HCT116 (cell line): ENCODE results near the gene FBXL13. TPM values are rescaled to one million over a fixed set of nuclear protein-coding genes. Genes with fewer than 3 reads are reported as not detected.
A peak's percentile ranks its signal among the peaks of the same experiment; 100 is the strongest.

Experiments
- ATAC-seq: fragments of 200-7000 bp; cut with Tn5 transposase; 2 replicates; pipeline ENCODE4 v1.9.1; 2020; ENCODE audit warnings: mild to moderate bottlenecking, moderate library complexity
- BruUV-seq: library from RNA; stranded (reverse); fragments of 400-500 nt; replicated peaks from 2 replicates; lab custom pipeline; 2021; lab: Mats Ljungman, UMichigan
- CTCF ChIA-PET: fragments of 300-600 bp; sonication (Branson Sonifier 250); formaldehyde crosslinking; loops from one replicate; lab custom pipeline; 2021; ENCODE audit warnings: antibody characterized with exemption; lab: Charles Lee
- POLR2A ChIA-PET: fragments of 300-600, 350-600 bp; sonication (Branson Sonifier 250); formaldehyde crosslinking; loops from one replicate; lab custom pipeline; 2021; ENCODE audit warnings: antibody characterized with exemption; lab: Charles Lee
- RAD21 ChIA-PET, 2 experiments: fragments of 300-600 bp; sonication (Branson Sonifier 250); formaldehyde crosslinking; loops; one replicate each; lab custom pipeline; 2023; ENCODE audit warnings: low total read pairs in 2 of 2; ENCODE audit not compliant: uncharacterized antibody in 2 of 2, unreplicated experiment in 2 of 2, low non-redundant PET in 1 of 2; lab: Charles Lee
- DNase-seq: peaks from one replicate; pipeline ENCODE4 v3.0.0-alpha.2; 2010; ENCODE audit warnings: low read depth, low spot score
- H2AFZ ChIP-seq: fragments of 200-600 bp; shearing (Covaris generic), sonication (generic); 2 replicates; pipeline ENCODE4 v1.6.1; 2017; ENCODE audit warnings: low read depth, mixed run types, mixed read lengths, antibody characterized with exemption, low read length; ENCODE audit not compliant: poor library complexity, severe bottlenecking
- H3K27ac ChIP-seq: 2 replicates; pipeline ENCODE4 v1.5.1; 2012; ENCODE audit warnings: low read depth, low read length
- H3K27me3 ChIP-seq: fragments of 200-600 bp; sonication (generic); 2 replicates; pipeline ENCODE4 v1.6.1; 2016; ENCODE audit warnings: mixed run types, low read length, mixed read lengths; ENCODE audit not compliant: insufficient read depth
- H3K36me3 ChIP-seq, 2 experiments: fragments of 200-500 bp in 1 of 2; fragments of 200-600 bp in 1 of 2; sonication (Bioruptor generic) in 1 of 2; sonication (generic) in 1 of 2; 2 replicates each; pipeline versions ENCODE4 v1.5.1 to v1.6.1; 2014 to 2016; ENCODE audit warnings: low read length in 2 of 2, inconsistent platforms in 1 of 2, mixed read lengths in 1 of 2, mixed run types in 1 of 2; ENCODE audit not compliant: insufficient read depth in 2 of 2, control insufficient read depth in 1 of 2
- H3K4me1 ChIP-seq, 2 experiments: fragments of 200-600 bp in 1 of 2; sonication (generic) in 1 of 2; 2 replicates each; pipeline versions ENCODE4 v1.5.1 to v1.6.1; 2012 to 2017; ENCODE audit warnings: low read length in 2 of 2, inconsistent platforms in 1 of 2, mild to moderate bottlenecking in 1 of 2, mixed read lengths in 1 of 2, mixed run types in 1 of 2, moderate library complexity in 1 of 2; ENCODE audit not compliant: insufficient read depth in 2 of 2, control insufficient read depth in 1 of 2
- H3K4me2 ChIP-seq: fragments of 200-600 bp; sonication (generic); 2 replicates; pipeline ENCODE4 v1.6.1; 2017; ENCODE audit warnings: mixed run types, low read length, mixed read lengths
- H3K4me3 ChIP-seq, 2 experiments: fragments of 200-600 bp in 1 of 2; sonication (generic) in 1 of 2; replicated peaks in 1 of 2; 2 replicates each; pipeline ENCODE4 v1.5.1; 2011 to 2016; ENCODE audit warnings: low read length in 2 of 2, control low read depth in 1 of 2, low read depth in 1 of 2, mild to moderate bottlenecking in 1 of 2, mixed read lengths in 1 of 2, mixed run types in 1 of 2
- H3K79me2 ChIP-seq: fragments of 200-600 bp; sonication (generic); 2 replicates; pipeline ENCODE4 v1.6.1; 2017; ENCODE audit warnings: mild to moderate bottlenecking, mixed run types, low read length, moderate library complexity, mixed read lengths; ENCODE audit not compliant: insufficient read depth
- H3K9ac ChIP-seq: fragments of 200-600 bp; sonication (generic); 2 replicates; pipeline ENCODE4 v1.6.1; 2016; ENCODE audit warnings: low read length, mixed read lengths
- H3K9me2 ChIP-seq: fragments of 200-600 bp; sonication (generic), shearing (Covaris generic); 2 replicates; pipeline ENCODE4 v1.6.1; 2017; ENCODE audit warnings: mixed run types, mild to moderate bottlenecking, moderate library complexity; ENCODE audit not compliant: insufficient read depth
- H3K9me3 ChIP-seq, 2 experiments: fragments of 200-500 bp in 1 of 2; fragments of 200-600 bp in 1 of 2; sonication (Bioruptor generic) in 1 of 2; sonication (generic) in 1 of 2; 2 replicates each; pipeline ENCODE4 v1.6.1; 2014 to 2017; ENCODE audit warnings: low read length in 2 of 2, mixed read lengths in 2 of 2, inconsistent platforms in 1 of 2, low read depth in 1 of 2, mild to moderate bottlenecking in 1 of 2, mixed run types in 1 of 2, moderate library complexity in 1 of 2; ENCODE audit not compliant: control insufficient read depth in 1 of 2, insufficient read depth in 1 of 2
- H4K20me1 ChIP-seq: fragments of 200-600 bp; sonication (generic), shearing (Covaris generic); 2 replicates; pipeline ENCODE4 v1.6.1; 2017; ENCODE audit warnings: mixed run types, mild to moderate bottlenecking, moderate library complexity; ENCODE audit not compliant: insufficient read depth
- CBX3 ChIP-seq: IDR thresholded peaks from 2 replicates; pipeline ENCODE4 v1.6.1; 2012; ENCODE audit warnings: low read depth
- CEBPB ChIP-seq: IDR thresholded peaks from 2 replicates; pipeline ENCODE4 v1.6.1; 2012; ENCODE audit warnings: low read depth
- EGR1 ChIP-seq: IDR thresholded peaks from 2 replicates; pipeline ENCODE4 v1.6.1; 2012; ENCODE audit warnings: low read depth
- ELF1 ChIP-seq: IDR thresholded peaks from 2 replicates; pipeline ENCODE4 v1.6.1; 2012; ENCODE audit warnings: low read depth, borderline replicate concordance
- EZH2 ChIP-seq: fragments of 200-600 bp; sonication (generic); IDR thresholded peaks from 2 replicates; pipeline ENCODE4 v1.6.1; 2017; ENCODE audit warnings: antibody characterized with exemption, mixed run types
- EZH2phosphoT487 ChIP-seq: fragments of 200-600 bp; IDR thresholded peaks from 2 replicates; pipeline ENCODE4 v1.6.1; 2018; ENCODE audit warnings: antibody characterized with exemption, borderline replicate concordance
- FOSL1 ChIP-seq: IDR thresholded peaks from 2 replicates; pipeline ENCODE4 v1.6.1; 2012; ENCODE audit warnings: low read depth
- JUND ChIP-seq: IDR thresholded peaks from 2 replicates; pipeline ENCODE4 v1.6.1; 2012
- POLR2A ChIP-seq: IDR thresholded peaks from 2 replicates; pipeline ENCODE4 v1.7.0; 2011; ENCODE audit warnings: borderline replicate concordance; ENCODE audit not compliant: insufficient read depth, insufficient read length; ENCODE audit errors: extremely low read depth
- POLR2AphosphoS5 ChIP-seq: IDR thresholded peaks from 2 replicates; pipeline ENCODE4 v1.6.1; 2011; ENCODE audit warnings: mild to moderate bottlenecking, low read depth, low read length, moderate library complexity
- RAD21 ChIP-seq: IDR thresholded peaks from 2 replicates; pipeline ENCODE4 v1.6.1; 2012; ENCODE audit warnings: low read depth, mild to moderate bottlenecking
- SIN3A ChIP-seq: IDR thresholded peaks from 2 replicates; pipeline ENCODE4 v1.6.1; 2012; ENCODE audit warnings: low read depth
- SP1 ChIP-seq: IDR thresholded peaks from 2 replicates; pipeline ENCODE4 v1.6.1; 2012; ENCODE audit warnings: low read depth
- SRF ChIP-seq: IDR thresholded peaks from 2 replicates; pipeline ENCODE4 v1.6.1; 2012; ENCODE audit warnings: low read depth
- TCF7L2 ChIP-seq: IDR thresholded peaks from 2 replicates; pipeline ENCODE4 v1.7.0; 2011; ENCODE audit warnings: borderline replicate concordance, inconsistent platforms; ENCODE audit not compliant: insufficient read depth, insufficient read length; ENCODE audit errors: extremely low read depth
- YY1 ChIP-seq: IDR thresholded peaks from 2 replicates; pipeline ENCODE4 v1.6.1; 2011; ENCODE audit warnings: low read length, low read depth, moderate library complexity, mild to moderate bottlenecking; ENCODE audit not compliant: insufficient replicate concordance; ENCODE audit errors: extremely low read depth
- ZFX ChIP-seq: fragments of 450-650 bp; IDR thresholded peaks from 2 replicates; pipeline ENCODE4 v1.6.1; 2017
- ZNF274 ChIP-seq: fragments of 200-500 bp; sonication (Bioruptor generic); IDR thresholded peaks from 2 replicates; pipeline ENCODE4 v1.6.1; 2014; ENCODE audit warnings: mild to moderate bottlenecking, low read depth, low read length, inconsistent platforms
- intact Hi-C: fragments of 100-400 bp; cut with micrococcal nuclease; formaldehyde crosslinking; loops from 2 replicates; pipeline ENCODE4 v1.10.0; 2022
- total RNA-seq: library from RNA; stranded (reverse); gene quantifications from one replicate; pipeline ENCODE4 v1.2.1, GENCODE V29; 2021; ENCODE audit not compliant: unreplicated experiment
- TF ChIP-seq, protein P1 (sequence below): IDR thresholded peaks from 2 replicates; pipeline ENCODE4 v1.6.1; 2012
- TF ChIP-seq, protein P2 (sequence below): IDR thresholded peaks from 2 replicates; pipeline ENCODE4 v1.6.1; 2011; ENCODE audit warnings: mild to moderate bottlenecking, low read length, moderate library complexity; ENCODE audit not compliant: insufficient replicate concordance; ENCODE audit errors: extremely low read depth
- TF ChIP-seq, protein P3 (sequence below): IDR thresholded peaks from 2 replicates; pipeline ENCODE4 v1.6.1; 2012
- TF ChIP-seq, protein P4 (sequence below): IDR thresholded peaks from 2 replicates; pipeline ENCODE4 v1.6.1; 2012; ENCODE audit warnings: low read depth

Gene FBXL13
- total RNA-seq, 1 experiment from 2014 or later, result 1.0 TPM

DNA sequence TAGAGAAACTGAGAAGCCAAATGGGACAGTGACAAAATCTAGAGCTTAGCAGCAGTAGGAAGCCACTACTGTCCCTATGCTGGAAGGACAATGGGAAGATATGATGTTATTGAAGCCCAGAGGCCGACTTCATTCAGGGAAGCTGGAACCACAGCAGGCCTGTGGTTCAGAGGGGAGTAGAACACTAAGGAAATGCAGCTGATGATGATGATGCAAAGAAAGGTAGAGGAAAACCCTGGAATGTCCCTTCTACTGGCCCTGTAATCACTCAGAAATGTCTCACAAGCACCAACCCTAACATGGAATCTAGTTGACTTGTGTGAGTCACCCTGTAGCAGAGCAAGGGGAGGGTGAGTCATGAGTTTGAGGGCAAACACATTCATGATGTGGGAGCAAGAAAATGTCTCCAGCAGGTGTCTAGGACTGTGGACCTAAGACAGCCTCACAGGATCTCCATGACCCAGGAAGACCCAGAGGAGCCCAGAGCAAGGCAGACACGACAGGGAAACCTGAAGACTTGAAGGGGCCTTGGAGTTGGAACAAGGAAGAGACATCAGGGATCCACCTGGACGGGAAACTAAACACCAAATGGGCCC lies 198.8 kb downstream of the FBXL13 start:
- DNase-seq (peak; percentile 98), ATAC-seq (peak; percentile 95)
- Histone ChIP-seq H3K4me1 (peaks cover 32 to 52% of the 10 kb centered on the region in 2 experiments), H3K4me3 (peak overlapping the region in 1 of 2 experiments; percentile 15; a peak in 1 of 4 replicates), H3K9me2 (no peaks in the 10 kb centered on the region), H3K27ac (peak overlapping the region; percentile 57), H3K9ac (peak overlapping the region; percentile 37), H3K4me2 (peak overlapping the region; percentile 64), H2AFZ (no peak overlapping the region), H3K9me3 (no peaks in the 10 kb centered on the region), H4K20me1 (no peaks in the 10 kb centered on the region), H3K79me2 (no peaks in the 10 kb centered on the region), H3K27me3 (no peaks in the 10 kb centered on the region), H3K36me3 (no peaks in the 10 kb centered on the region)
- no TSS peak for BruUV-seq
- ChIA-PET RAD21 (no interaction called here), POLR2A (interaction anchor here (1.3 kb wide), 1 partner anchor 117 kb away, joined by 3 read pairs; no protein-coding TSS in a partner anchor), CTCF (interaction anchor here (0.5 kb wide), 1 partner anchor 186 kb away, joined by 7 read pairs; no protein-coding TSS in a partner anchor)
- intact Hi-C loops, result no loop called here
- TF ChIP-seq POLR2AphosphoS5 (peak; percentile 78), ELF1 (no peak), EZH2 (no peak), ZFX (no peak; the same call in 1 of the 2 replicates), POLR2A (no peak), SIN3A (peak; percentile 97), SRF (peak; percentile 92), TCF7L2 (peak; percentile 29), ZNF274 (no peak), EGR1 (no peak), CBX3 (peak; percentile 99), RAD21 (no peak), FOSL1 (peak; percentile 99), EZH2phosphoT487 (no peak), SP1 (peak; percentile 97), YY1 (peak; percentile 84), CEBPB (peak; percentile 95), JUND (peak; percentile 100)
- TF ChIP-seq, protein P1, sequence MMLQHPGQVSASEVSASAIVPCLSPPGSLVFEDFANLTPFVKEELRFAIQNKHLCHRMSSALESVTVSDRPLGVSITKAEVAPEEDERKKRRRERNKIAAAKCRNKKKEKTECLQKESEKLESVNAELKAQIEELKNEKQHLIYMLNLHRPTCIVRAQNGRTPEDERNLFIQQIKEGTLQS, result peak; percentile 95
- TF ChIP-seq, protein P2, sequence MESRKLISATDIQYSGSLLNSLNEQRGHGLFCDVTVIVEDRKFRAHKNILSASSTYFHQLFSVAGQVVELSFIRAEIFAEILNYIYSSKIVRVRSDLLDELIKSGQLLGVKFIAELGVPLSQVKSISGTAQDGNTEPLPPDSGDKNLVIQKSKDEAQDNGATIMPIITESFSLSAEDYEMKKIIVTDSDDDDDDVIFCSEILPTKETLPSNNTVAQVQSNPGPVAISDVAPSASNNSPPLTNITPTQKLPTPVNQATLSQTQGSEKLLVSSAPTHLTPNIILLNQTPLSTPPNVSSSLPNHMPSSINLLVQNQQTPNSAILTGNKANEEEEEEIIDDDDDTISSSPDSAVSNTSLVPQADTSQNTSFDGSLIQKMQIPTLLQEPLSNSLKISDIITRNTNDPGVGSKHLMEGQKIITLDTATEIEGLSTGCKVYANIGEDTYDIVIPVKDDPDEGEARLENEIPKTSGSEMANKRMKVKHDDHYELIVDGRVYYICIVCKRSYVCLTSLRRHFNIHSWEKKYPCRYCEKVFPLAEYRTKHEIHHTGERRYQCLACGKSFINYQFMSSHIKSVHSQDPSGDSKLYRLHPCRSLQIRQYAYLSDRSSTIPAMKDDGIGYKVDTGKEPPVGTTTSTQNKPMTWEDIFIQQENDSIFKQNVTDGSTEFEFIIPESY, result peak; percentile 59
- TF ChIP-seq, protein P3, sequence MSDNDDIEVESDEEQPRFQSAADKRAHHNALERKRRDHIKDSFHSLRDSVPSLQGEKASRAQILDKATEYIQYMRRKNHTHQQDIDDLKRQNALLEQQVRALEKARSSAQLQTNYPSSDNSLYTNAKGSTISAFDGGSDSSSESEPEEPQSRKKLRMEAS, result peak; percentile 72
- TF ChIP-seq, protein P4, sequence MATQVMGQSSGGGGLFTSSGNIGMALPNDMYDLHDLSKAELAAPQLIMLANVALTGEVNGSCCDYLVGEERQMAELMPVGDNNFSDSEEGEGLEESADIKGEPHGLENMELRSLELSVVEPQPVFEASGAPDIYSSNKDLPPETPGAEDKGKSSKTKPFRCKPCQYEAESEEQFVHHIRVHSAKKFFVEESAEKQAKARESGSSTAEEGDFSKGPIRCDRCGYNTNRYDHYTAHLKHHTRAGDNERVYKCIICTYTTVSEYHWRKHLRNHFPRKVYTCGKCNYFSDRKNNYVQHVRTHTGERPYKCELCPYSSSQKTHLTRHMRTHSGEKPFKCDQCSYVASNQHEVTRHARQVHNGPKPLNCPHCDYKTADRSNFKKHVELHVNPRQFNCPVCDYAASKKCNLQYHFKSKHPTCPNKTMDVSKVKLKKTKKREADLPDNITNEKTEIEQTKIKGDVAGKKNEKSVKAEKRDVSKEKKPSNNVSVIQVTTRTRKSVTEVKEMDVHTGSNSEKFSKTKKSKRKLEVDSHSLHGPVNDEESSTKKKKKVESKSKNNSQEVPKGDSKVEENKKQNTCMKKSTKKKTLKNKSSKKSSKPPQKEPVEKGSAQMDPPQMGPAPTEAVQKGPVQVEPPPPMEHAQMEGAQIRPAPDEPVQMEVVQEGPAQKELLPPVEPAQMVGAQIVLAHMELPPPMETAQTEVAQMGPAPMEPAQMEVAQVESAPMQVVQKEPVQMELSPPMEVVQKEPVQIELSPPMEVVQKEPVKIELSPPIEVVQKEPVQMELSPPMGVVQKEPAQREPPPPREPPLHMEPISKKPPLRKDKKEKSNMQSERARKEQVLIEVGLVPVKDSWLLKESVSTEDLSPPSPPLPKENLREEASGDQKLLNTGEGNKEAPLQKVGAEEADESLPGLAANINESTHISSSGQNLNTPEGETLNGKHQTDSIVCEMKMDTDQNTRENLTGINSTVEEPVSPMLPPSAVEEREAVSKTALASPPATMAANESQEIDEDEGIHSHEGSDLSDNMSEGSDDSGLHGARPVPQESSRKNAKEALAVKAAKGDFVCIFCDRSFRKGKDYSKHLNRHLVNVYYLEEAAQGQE, result no peak
